ENCODE data around the gene CFAP68.
"Not testable (repeated sequence)": the region's sequence is repeated elsewhere in the genome, so short reads cannot be mapped to it uniquely, and the experiment has no call there.

The CFAP68 gene

GRCh38 chr11:111878385-111878848, 924 bp upstream of the CFAP68 start:
- peak overlapping the region; percentile 90 for H3K4me2 ChIP-seq (ENCODE audit: low read length)
- H3K9ac ChIP-seq (ENCODE audit: low read length): peak overlapping the region; percentile 80
- peaks cover 26% of the 10 kb centered on the region for H3K4me1 ChIP-seq (ENCODE audit: insufficient read depth, low read length, severe bottlenecking)
- peak overlapping the region; percentile 69 for H3K4me3 ChIP-seq (ENCODE audit: low read depth, low read length, poor library complexity, severe bottlenecking)
- no peaks in the 10 kb centered on the region for H3K79me2 ChIP-seq (ENCODE audit: insufficient read depth, low read length)
- H4K20me1 ChIP-seq (ENCODE audit: insufficient read depth, low read length): no peaks in the 10 kb centered on the region
- no peaks in the 10 kb centered on the region for H3K27me3 ChIP-seq (ENCODE audit: insufficient read depth, low read length)
- H3K9me3 ChIP-seq (ENCODE audit: low read length): no peaks in the 10 kb centered on the region
- no peaks in the 10 kb centered on the region for H3K9me2 ChIP-seq (ENCODE audit: low read depth, low read length)
- peaks cover 22% of the 10 kb centered on the region; the same call in 1 of the 2 replicates for H3K36me3 ChIP-seq (ENCODE audit: insufficient read depth, low read length)
- 0 out of 2 replicates have a peak, but pooled peaks cover 9% of the 10 kb centered on the region for H3F3A ChIP-seq (ENCODE audit: insufficient read depth, low read length)
- H2AFZ ChIP-seq (ENCODE audit: low read length): peak overlapping the region; percentile 96
- TF ChIP-seq EZH2 (IDR thresholded peaks at IDR 0.05; ENCODE audit: borderline replicate concordance, low read length) (no peak), CTCF (IDR thresholded peaks at IDR 0.05; ENCODE audit: low read length) (no peak)
- H3K27ac ChIP-seq (ENCODE audit: low read depth, low read length, poor library complexity, severe bottlenecking): peak overlapping the region; percentile 79

GRCh38 chr11:111879637-111879960, 258 bp downstream of the CFAP68 start:
- Histone ChIP-seq H3K27ac (ENCODE audit: low read depth, low read length, poor library complexity, severe bottlenecking) (peak overlapping the region; percentile 79), H3K4me3 (ENCODE audit: low read depth, low read length, poor library complexity, severe bottlenecking) (peak overlapping the region; percentile 69), H4K20me1 (ENCODE audit: insufficient read depth, low read length) (no peaks in the 10 kb centered on the region), H3K4me1 (ENCODE audit: insufficient read depth, low read length, severe bottlenecking) (peaks cover 26% of the 10 kb centered on the region), H3K9me2 (ENCODE audit: low read depth, low read length) (no peaks in the 10 kb centered on the region), H3F3A (ENCODE audit: insufficient read depth, low read length) (0 out of 2 replicates have a peak, but pooled peaks cover 9% of the 10 kb centered on the region), H3K9ac (ENCODE audit: low read length) (peak overlapping the region; percentile 80), H2AFZ (ENCODE audit: low read length) (peak overlapping the region; percentile 10), H3K27me3 (ENCODE audit: insufficient read depth, low read length) (no peaks in the 10 kb centered on the region), H3K36me3 (ENCODE audit: insufficient read depth, low read length) (peaks cover 22% of the 10 kb centered on the region; the same call in 1 of the 2 replicates), H3K9me3 (ENCODE audit: low read length) (no peaks in the 10 kb centered on the region), H3K79me2 (ENCODE audit: insufficient read depth, low read length) (no peaks in the 10 kb centered on the region), H3K4me2 (ENCODE audit: low read length) (peak overlapping the region; percentile 90)
- no peak for TF ChIP-seq EZH2 (IDR thresholded peaks at IDR 0.05; ENCODE audit: borderline replicate concordance, low read length)
- no peak for TF ChIP-seq CTCF (IDR thresholded peaks at IDR 0.05; ENCODE audit: low read length)

- no peaks in the 10 kb centered on the region; the same call in 1 of the 2 replicates for H3K36me3 ChIP-seq (ENCODE audit: insufficient read depth, low read length)
- H3K27me3 ChIP-seq (ENCODE audit: insufficient read depth, low read length): no peaks in the 10 kb centered on the region
- no peak overlapping the region for H3K4me2 ChIP-seq (ENCODE audit: low read length)
- H3K4me3 ChIP-seq (ENCODE audit: low read depth, low read length, poor library complexity, severe bottlenecking): no peak overlapping the region
- H3F3A ChIP-seq (ENCODE audit: insufficient read depth, low read length): 0 out of 2 replicates have a peak, but pooled peaks cover 3% of the 10 kb centered on the region
- no peaks in the 10 kb centered on the region for H3K9me2 ChIP-seq (ENCODE audit: low read depth, low read length)
- no peak overlapping the region for H2AFZ ChIP-seq (ENCODE audit: low read length)
- no peaks in the 10 kb centered on the region for H4K20me1 ChIP-seq (ENCODE audit: insufficient read depth, low read length)
- no peak overlapping the region for H3K9ac ChIP-seq (ENCODE audit: low read length)
- no peak overlapping the region for H3K27ac ChIP-seq (ENCODE audit: low read depth, low read length, poor library complexity, severe bottlenecking)
- peaks cover 26% of the 10 kb centered on the region for H3K4me1 ChIP-seq (ENCODE audit: insufficient read depth, low read length, severe bottlenecking)
- TF ChIP-seq CTCF (IDR thresholded peaks at IDR 0.05; ENCODE audit: low read length) (no peak), EZH2 (IDR thresholded peaks at IDR 0.05; ENCODE audit: borderline replicate concordance, low read length) (no peak)
- H3K9me3 ChIP-seq (ENCODE audit: low read length): no peaks in the 10 kb centered on the region
- no peaks in the 10 kb centered on the region for H3K79me2 ChIP-seq (ENCODE audit: insufficient read depth, low read length)
Observed at GRCh38 chr11:111882202-111882601, 2.9 kb downstream of the CFAP68 start.

- H3K4me2 ChIP-seq (ENCODE audit: low read length); H4K20me1 ChIP-seq (ENCODE audit: insufficient read depth, low read length); H3K9ac ChIP-seq (ENCODE audit: low read length); H3K36me3 ChIP-seq (ENCODE audit: insufficient read depth, low read length); H3K27ac ChIP-seq (ENCODE audit: low read depth, low read length, poor library complexity, severe bottlenecking); H3K27me3 ChIP-seq (ENCODE audit: insufficient read depth, low read length); H3K4me1 ChIP-seq (ENCODE audit: insufficient read depth, low read length, severe bottlenecking); H3K9me3 ChIP-seq (ENCODE audit: low read length); H3K4me3 ChIP-seq (ENCODE audit: low read depth, low read length, poor library complexity, severe bottlenecking); H3K79me2 ChIP-seq (ENCODE audit: insufficient read depth, low read length); H3F3A ChIP-seq (ENCODE audit: insufficient read depth, low read length); H3K9me2 ChIP-seq (ENCODE audit: low read depth, low read length); H2AFZ ChIP-seq (ENCODE audit: low read length): not testable (repeated sequence)
Observed at GRCh38 chr11:111885053-111885452, 5.7 kb downstream of the CFAP68 start.

Measured in OCI-LY1 (cell line).